GM12878 (cell line): ENCODE data around the gene ASB3. TPM values are rescaled to one million over a fixed set of nuclear protein-coding genes. Genes with fewer than 3 reads are reported as not detected.

Source experiments
- ATAC-seq: fragments of 200-7000 bp; cut with Tn5 transposase; 3 replicates; pipeline ENCODE4 v1.9.1; 2020; ENCODE audit warnings: mild to moderate bottlenecking, moderate library complexity
- BruUV-seq: library from RNA; stranded (reverse); fragments of 400-500 nt; replicated peaks from 2 replicates; lab custom pipeline; 2021; lab: Mats Ljungman, UMichigan
- CTCF ChIA-PET: fragments of 300-600 bp; sonication (Branson Sonifier 250); formaldehyde crosslinking; extraction: SDS; loops from one replicate; lab custom pipeline; 2021; ENCODE audit warnings: inconsistent platforms; lab: Yijun Ruan, JAX
- POLR2A ChIA-PET: fragments of 350-600 bp; formaldehyde crosslinking; extraction: SDS; loops from one replicate; lab custom pipeline; 2021; ENCODE audit warnings: inconsistent platforms; lab: Charles Lee
- RAD21 ChIA-PET: fragments of 300-600 bp; sonication (Branson Sonifier 250); formaldehyde crosslinking; loops from one replicate; lab custom pipeline; 2023; ENCODE audit warnings: antibody characterized with exemption; ENCODE audit not compliant: unreplicated experiment; lab: Charles Lee
- SMC1A ChIA-PET: fragments of 300-600 bp; sonication (Branson Sonifier 250); formaldehyde crosslinking; loops from one replicate; lab custom pipeline; 2023; ENCODE audit not compliant: unreplicated experiment, uncharacterized antibody; lab: Charles Lee
- DNase-seq: peaks from one replicate; pipeline ENCODE4 v3.0.0-alpha.2; 2011; ENCODE audit warnings: low read depth, low spot score
- FAIRE-seq: peaks from 3 replicates; lab custom pipeline; 2011; peaks lifted over from hg19 to GRCh38; lab: Jason Lieb, UNC
- H2AFZ ChIP-seq: 2 replicates; pipeline ENCODE4 v1.6.0; 2011; ENCODE audit warnings: low read depth, low read length, control low read depth; ENCODE audit not compliant: control insufficient read depth
- H3K27ac ChIP-seq: 2 replicates; pipeline ENCODE4 v1.5.1; 2011; ENCODE audit warnings: control low read depth; ENCODE audit not compliant: control insufficient read depth, insufficient read depth
- H3K27me3 ChIP-seq, 2 experiments: replicated peaks in 1 of 2; 2 replicates each; pipeline versions ENCODE4 v1.6.0 to v1.6.1; 2011; ENCODE audit warnings: low read length in 1 of 2; ENCODE audit not compliant: control insufficient read depth in 2 of 2, insufficient read depth in 2 of 2
- H3K36me3 ChIP-seq, 2 experiments: 2 replicates each; pipeline ENCODE4 v1.5.1; 2011; ENCODE audit warnings: low read length in 1 of 2; ENCODE audit not compliant: control insufficient read depth in 2 of 2, insufficient read depth in 2 of 2
- H3K4me1 ChIP-seq: 2 replicates; pipeline ENCODE4 v1.6.1; 2011; ENCODE audit warnings: mild to moderate bottlenecking, low read length, moderate library complexity, mixed read lengths; ENCODE audit not compliant: control insufficient read depth, insufficient read depth
- H3K4me2 ChIP-seq: 2 replicates; pipeline ENCODE4 v1.6.0; 2011; ENCODE audit warnings: control low read depth; ENCODE audit not compliant: control insufficient read depth, insufficient read depth
- H3K4me3 ChIP-seq: fragments of 200-600 bp; sonication (generic); 2 replicates; pipeline ENCODE4 v1.5.1; 2016
- H3K79me2 ChIP-seq: 2 replicates; pipeline ENCODE4 v1.6.0; 2011; ENCODE audit warnings: low read length; ENCODE audit not compliant: control insufficient read depth, insufficient read depth
- H3K9ac ChIP-seq: 2 replicates; pipeline ENCODE4 v1.8.0; 2011; ENCODE audit warnings: low read length, control low read depth, mixed read lengths; ENCODE audit not compliant: control insufficient read depth, insufficient read depth
- H3K9me3 ChIP-seq: replicated peaks from 3 replicates; pipeline ENCODE4 v1.5.1; 2011; ENCODE audit warnings: mild to moderate bottlenecking, low read length; ENCODE audit not compliant: control insufficient read depth, insufficient read depth
- H4K20me1 ChIP-seq: 2 replicates; pipeline ENCODE4 v1.6.0; 2011; ENCODE audit not compliant: control insufficient read depth, insufficient read depth
- CTCF ChIP-seq, 3 experiments: IDR thresholded peaks in 2 of 3; conservative IDR thresholded peaks in 1 of 3; 2 replicates each; pipeline ENCODE4 v1.5.1; 2011; ENCODE audit warnings: low read depth in 3 of 3, low read length in 3 of 3, mild to moderate bottlenecking in 3 of 3, control low read depth in 2 of 3, moderate library complexity in 2 of 3, inconsistent platforms in 1 of 3, mixed read lengths in 1 of 3; ENCODE audit not compliant: control insufficient read depth in 2 of 3, insufficient read depth in 1 of 3; ENCODE audit errors: extremely low read depth in 1 of 3
- PML ChIP-seq: IDR thresholded peaks from 2 replicates; pipeline ENCODE4 v1.6.1; 2012; ENCODE audit warnings: low read length, inconsistent platforms
- RAD21 ChIP-seq: IDR thresholded peaks from 2 replicates; pipeline ENCODE4 v1.6.1; 2011; ENCODE audit warnings: mild to moderate bottlenecking, low read depth, low read length, moderate library complexity; ENCODE audit not compliant: insufficient read depth
- in situ Hi-C: fragments of 300-500 bp; cut with MboI; formaldehyde crosslinking; loops from 9 replicates; pipeline ENCODE4 v1.14.3; 2018; ENCODE audit warnings: mixed read lengths
- intact Hi-C: fragments of 100-400 bp; cut with micrococcal nuclease; formaldehyde crosslinking; loops from one replicate; pipeline ENCODE4 v1.14.2; 2022; ENCODE audit not compliant: unreplicated experiment
- polyA plus RNA-seq, 11 experiments: library from polyadenylated mRNA; depleted of rRNA in 4 of 11; unstranded in 6 of 11; stranded (reverse) in 5 of 11; fragments of >200 nt; fragmentation: Nextera tagmentation in 4 of 11; fragmentation: Illumina TruSeq in 1 of 11; extraction: Ambion mirVana in 4 of 11; extraction: Trizol in 1 of 11; gene quantifications; 1 replicate in 1 of 11; 2 replicates in 10 of 11; pipeline versions ENCODE4 v1.2.1 to v1.2.3, GENCODE V29; 2011 to 2016; ENCODE audit warnings: inconsistent platforms in 2 of 11, missing spikeins in 2 of 11, low read depth in 1 of 11
- total RNA-seq, 4 experiments: library from RNA; depleted of rRNA in 3 of 4; stranded (reverse); fragments of >200 nt in 3 of 4; fragmentation: Illumina TruSeq in 1 of 4; extraction: Trizol in 1 of 4; gene quantifications; 2 replicates each; pipeline versions ENCODE4 v1.2.1 to v1.2.3, GENCODE V29; 2013 to 2021
- TF ChIP-seq, protein P1 (sequence below): IDR thresholded peaks from 2 replicates; pipeline ENCODE4 v1.6.1; 2012; ENCODE audit warnings: low read depth, low read length, improper control_type of control experiment

ASB3 gene
- total and polyA plus RNA-seq, 10 of the 15 experiments (the other 5 are each of a cell fraction or from before 2014, with no cell fraction given): 16.4 to 30.9 (median 22.6) TPM

GRCh38 chr2:53740170-53740569 lies 46.6 kb downstream of the ASB3 start:
- ChIA-PET CTCF (interaction anchor here (1.0 to 1.5 kb wide), 2 partner anchors 8 to 10 kb away, joined by 3 read pairs; no protein-coding TSS in a partner anchor), POLR2A (no interaction called here), RAD21 (no interaction called here), SMC1A (interaction anchor here (0.7 kb wide), 1 partner anchor 317 kb away, joined by 4 read pairs; no protein-coding TSS in a partner anchor)
- no peak for DNase-seq
- Histone ChIP-seq H3K36me3 (no peaks in the 10 kb centered on the region), H3K4me3 (no peak overlapping the region), H3K27ac (no peak overlapping the region), H2AFZ (no peak overlapping the region), H4K20me1 (no peaks in the 10 kb centered on the region), H3K27me3 (no peaks in the 10 kb centered on the region), H3K4me1 (no peaks in the 10 kb centered on the region; the same call in 1 of the 2 replicates), H3K9ac (no peak overlapping the region), H3K9me3 (no peaks in the 10 kb centered on the region), H3K79me2 (no peaks in the 10 kb centered on the region), H3K4me2 (no peak overlapping the region)
- in situ Hi-C loops (no loop called here), intact Hi-C loops (loop anchor here (5.0 kb wide), 1 partner anchor 318 kb away; no protein-coding TSS in a partner anchor)
- TF ChIP-seq RAD21 (peak; percentile 60), PML (no peak), CTCF (IDR thresholded peaks at IDR 0.05 in 2 of 3, conservative IDR thresholded peaks at IDR 0.05 in 1 of 3; ENCODE audit: control insufficient read depth in 2 of 3, extremely low read depth in 1 of 3, insufficient read depth in 1 of 3, low read depth in 3 of 3, low read length in 3 of 3) (peak; percentile 10 to 32 (median 21); a peak in 3 of 6 replicates)
- TF ChIP-seq, protein P1, sequence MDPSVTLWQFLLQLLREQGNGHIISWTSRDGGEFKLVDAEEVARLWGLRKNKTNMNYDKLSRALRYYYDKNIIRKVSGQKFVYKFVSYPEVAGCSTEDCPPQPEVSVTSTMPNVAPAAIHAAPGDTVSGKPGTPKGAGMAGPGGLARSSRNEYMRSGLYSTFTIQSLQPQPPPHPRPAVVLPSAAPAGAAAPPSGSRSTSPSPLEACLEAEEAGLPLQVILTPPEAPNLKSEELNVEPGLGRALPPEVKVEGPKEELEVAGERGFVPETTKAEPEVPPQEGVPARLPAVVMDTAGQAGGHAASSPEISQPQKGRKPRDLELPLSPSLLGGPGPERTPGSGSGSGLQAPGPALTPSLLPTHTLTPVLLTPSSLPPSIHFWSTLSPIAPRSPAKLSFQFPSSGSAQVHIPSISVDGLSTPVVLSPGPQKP: no peak
- peak; percentile 13 for FAIRE-seq
- no TSS peak for BruUV-seq
- ATAC-seq: no peak
